Sigmoid colon (tissue), 7 donors: ENCODE measurements around the gene CHRM1. TPM values are rescaled to one million over a fixed set of nuclear protein-coding genes. Genes with fewer than 3 reads are reported as not detected.
A peak's percentile ranks its signal among the peaks of the same experiment; 100 is the strongest.

Experiments used
- DNase-seq: peaks from one replicate; pipeline ENCODE4 v3.0.0-alpha.2; 2019
- H3K27ac ChIP-seq, 4 donors: fragments of 200-600 bp; sonication (generic); one replicate each; pipeline ENCODE4 v1.5.1; 2016 to 2019; ENCODE audit warnings: mild to moderate bottlenecking in 1 of 4
- H3K27me3 ChIP-seq, 3 donors: fragments of 200-600 bp; sonication (generic); one replicate each; pipeline ENCODE4 v1.5.1; 2019; ENCODE audit warnings: mild to moderate bottlenecking in 1 of 3
- H3K36me3 ChIP-seq, 4 donors: fragments of 200-600 bp; sonication (generic); one replicate each; pipeline ENCODE4 v1.5.1; 2016 to 2019
- H3K4me1 ChIP-seq, 4 donors: fragments of 200-600 bp; sonication (generic); one replicate each; pipeline ENCODE4 v1.5.1; 2017 to 2019
- H3K4me3 ChIP-seq, 4 donors: fragments of 200-600 bp; sonication (generic); one replicate each; pipeline ENCODE4 v1.5.1; 2017 to 2019; ENCODE audit warnings: mild to moderate bottlenecking in 2 of 4, moderate library complexity in 1 of 4
- H3K9me3 ChIP-seq, 4 donors: fragments of 200-600 bp in 3 of 4; sonication (generic) in 3 of 4; one replicate each; pipeline versions ENCODE4 v1.5.1 to v1.6.1; 2013 to 2019
- CTCF ChIP-seq, 4 experiments: fragments of 450-650 bp in 3 of 4; fragments of 200-600 bp in 1 of 4; IDR thresholded peaks; one replicate each; pipeline ENCODE4 v1.5.1; 2016 to 2019; ENCODE audit warnings: antibody characterized with exemption in 4 of 4, mild to moderate bottlenecking in 3 of 4, moderate library complexity in 2 of 4
- EP300 ChIP-seq, 4 donors: sonication (generic); formaldehyde crosslinking; IDR thresholded peaks; one replicate each; pipeline ENCODE4 v1.6.1; 2017; ENCODE audit warnings: antibody characterized with exemption in 4 of 4
- POLR2A ChIP-seq, 2 donors: fragments of 450-650 bp; IDR thresholded peaks; one replicate each; pipeline ENCODE4 v1.6.1; 2016; ENCODE audit warnings: antibody characterized with exemption in 2 of 2, mild to moderate bottlenecking in 2 of 2, moderate library complexity in 2 of 2
- POLR2AphosphoS5 ChIP-seq, 4 donors: sonication (generic); formaldehyde crosslinking; IDR thresholded peaks; one replicate each; pipeline ENCODE4 v1.6.1; 2017; ENCODE audit warnings: antibody characterized with exemption in 4 of 4
- WGBS, 2 donors: extraction: QIAGEN DNeasy Blood & Tissue Kit; methylation state at CpG; one replicate each; pipeline ENCODE4 v1.1.7; 2013; 5-methylcytosine and 5-hydroxymethylcytosine counted together
- intact Hi-C: fragments of 100-400 bp; cut with DNase I; formaldehyde crosslinking; loops from one replicate; pipeline ENCODE4 v1.15.1; 2023
- polyA plus RNA-seq, 3 donors: library from polyadenylated mRNA; stranded (reverse); fragments of 200-250 nt; gene quantifications; one replicate each; pipeline ENCODE4 v1.2.3, GENCODE V29; 2013
- total RNA-seq, 4 donors: library from RNA; depleted of rRNA; stranded (reverse); fragments of >200 nt; gene quantifications; one replicate each; pipeline ENCODE4 v1.1.0, GENCODE V29; 2016
- donor health status: healthy with polysubstance abuse.
- donor health status: Bipolar disorder and iron deficiency.
- donor health status: healthy.

CHRM1 gene
- total and polyA plus RNA-seq, 7 donors: 0.16 to 0.60 (median 0.41) TPM; not detected in 2

GRCh38 chr11:62905927-62906531, 15.1 kb downstream of the CHRM1 start:
- peaks cover 0 to 11% (median 4%) of the 10 kb centered on the region in 4 donors for H3K4me1 ChIP-seq
- TF ChIP-seq CTCF (IDR thresholded peaks at IDR 0.05) (peak; percentile 95 to 99 (median 98)), POLR2A (IDR thresholded peaks at IDR 0.05) (no peak), EP300 (IDR thresholded peaks at IDR 0.05) (no peak), POLR2AphosphoS5 (IDR thresholded peaks at IDR 0.05) (no peak)
- no peak overlapping the region for H3K4me3 ChIP-seq
- H3K9me3 ChIP-seq: no peaks in the 10 kb centered on the region
- intact Hi-C loops: loop anchor here (1.0 kb wide), 1 partner anchor 118 kb away; no protein-coding TSS in a partner anchor
- H3K36me3 ChIP-seq: no peaks in the 10 kb centered on the region
- peak; percentile 89 for DNase-seq
- H3K27me3 ChIP-seq: no peaks in the 10 kb centered on the region
- 19 to 20% methylated on average over 14 of the region's 14 CpGs for WGBS, 2 donors
- peak overlapping the region in 1 of 4 donors; percentile 42 for H3K27ac ChIP-seq

- Histone ChIP-seq H3K27me3 (no peaks in the 10 kb centered on the region), H3K4me3 (no peak overlapping the region), H3K4me1 (peaks cover 0 to 11% (median 4%) of the 10 kb centered on the region in 4 donors), H3K36me3 (no peaks in the 10 kb centered on the region), H3K27ac (peak overlapping the region in 1 of 4 donors; percentile 42), H3K9me3 (no peaks in the 10 kb centered on the region)
- DNase-seq: no peak
- intact Hi-C loops: no loop called here
- no peak for TF ChIP-seq CTCF (IDR thresholded peaks at IDR 0.05)
- no peak for TF ChIP-seq POLR2AphosphoS5 (IDR thresholded peaks at IDR 0.05)
- WGBS, 2 donors: 31 to 47% methylated on average over 3 of the region's 3 CpGs
These were observed 15.9 kb downstream of the CHRM1 start for GRCh38 chr11:62905296-62905695.

GRCh38 chr11:62902932-62903331, 18.2 kb downstream of the CHRM1 start:
- Histone ChIP-seq H3K9me3 (no peaks in the 10 kb centered on the region), H3K36me3 (no peaks in the 10 kb centered on the region), H3K4me3 (no peak overlapping the region), H3K4me1 (no peaks in the 10 kb centered on the region), H3K27ac (no peak overlapping the region), H3K27me3 (no peaks in the 10 kb centered on the region)
- no peak for DNase-seq
- no peak for TF ChIP-seq EP300 (IDR thresholded peaks at IDR 0.05)
- TF ChIP-seq POLR2A (IDR thresholded peaks at IDR 0.05): no peak
- TF ChIP-seq CTCF (IDR thresholded peaks at IDR 0.05): no peak
- no peak for TF ChIP-seq POLR2AphosphoS5 (IDR thresholded peaks at IDR 0.05)
- WGBS, 2 donors: 36 to 43% methylated on average over 1 of the region's 1 CpG
- intact Hi-C loops: no loop called here

GRCh38 chr11:62898027-62898426, 23.1 kb downstream of the CHRM1 start:
- Histone ChIP-seq H3K4me3 (no peak overlapping the region), H3K9me3 (no peaks in the 10 kb centered on the region), H3K27ac (no peak overlapping the region), H3K4me1 (no peaks in the 10 kb centered on the region), H3K27me3 (no peaks in the 10 kb centered on the region), H3K36me3 (no peaks in the 10 kb centered on the region)
- DNase-seq: no peak
- intact Hi-C loops: loop anchor here (10.0 kb wide), 1 partner anchor 773 kb away; the partner anchor contains the start of gene INCENP
- TF ChIP-seq POLR2A (IDR thresholded peaks at IDR 0.05): no peak
- no peak for TF ChIP-seq EP300 (IDR thresholded peaks at IDR 0.05)
- TF ChIP-seq POLR2AphosphoS5 (IDR thresholded peaks at IDR 0.05): no peak
- no peak for TF ChIP-seq CTCF (IDR thresholded peaks at IDR 0.05)

GRCh38 chr11:62897311-62897710, 23.9 kb downstream of the CHRM1 start:
- Histone ChIP-seq H3K27me3 (no peaks in the 10 kb centered on the region), H3K36me3 (no peaks in the 10 kb centered on the region), H3K4me3 (no peak overlapping the region), H3K9me3 (no peaks in the 10 kb centered on the region), H3K27ac (no peak overlapping the region), H3K4me1 (no peaks in the 10 kb centered on the region)
- TF ChIP-seq EP300 (IDR thresholded peaks at IDR 0.05) (no peak), CTCF (IDR thresholded peaks at IDR 0.05) (no peak), POLR2A (IDR thresholded peaks at IDR 0.05) (no peak), POLR2AphosphoS5 (IDR thresholded peaks at IDR 0.05) (no peak)
- DNase-seq: no peak
- intact Hi-C loops: loop anchor here (10.0 kb wide), 1 partner anchor 773 kb away; the partner anchor contains the start of gene INCENP
- WGBS, 2 donors: 60 to 61% methylated on average over 2 of the region's 2 CpGs
